ENCODE measurements around the gene LRBA. TPM values are rescaled to one million over a fixed set of nuclear protein-coding genes. Genes with fewer than 3 reads are reported as not detected.

The LRBA gene
- total and polyA plus RNA-seq, 12 donors: 6.2 to 31.2 (median 23.9) TPM

- DNase-seq (no peak), ATAC-seq (no peak)
- 96 to 98% methylated on average over 1 of the region's 1 CpG for WGBS, 2 donors
- intact Hi-C loops (cut with DNase I): no loop called here
- no peaks in the 10 kb centered on the region for H3K4me1 ChIP-seq
- no peak overlapping the region for H3K4me3 ChIP-seq
- peaks cover 0 to 8% (median 0%) of the 10 kb centered on the region in 11 donors for H3K9me3 ChIP-seq
- peaks cover 0 to 46% (median 0%) of the 10 kb centered on the region in 9 donors for H3K36me3 ChIP-seq
- H3K27ac ChIP-seq: no peak overlapping the region
- TF ChIP-seq CTCF (IDR thresholded peaks at IDR 0.05): no peak
- H3K27me3 ChIP-seq: no peaks in the 10 kb centered on the region
Measured at GRCh38 chr4:150827226-150827625, 187.9 kb downstream of the LRBA start.

GRCh38 chr4:150826306-150826705, 188.8 kb downstream of the LRBA start:
- no peak for TF ChIP-seq CTCF (IDR thresholded peaks at IDR 0.05)
- H3K9me3 ChIP-seq: peaks cover 0 to 8% (median 0%) of the 10 kb centered on the region in 11 donors
- peaks cover 0 to 46% (median 0%) of the 10 kb centered on the region in 9 donors for H3K36me3 ChIP-seq
- intact Hi-C loops (cut with DNase I): no loop called here
- no peak overlapping the region for H3K4me3 ChIP-seq
- DNase-seq (no peak), ATAC-seq (no peak)
- no peaks in the 10 kb centered on the region for H3K27me3 ChIP-seq
- no peak overlapping the region for H3K27ac ChIP-seq
- peaks cover 0 to 8% (median 0%) of the 10 kb centered on the region in 9 donors for H3K4me1 ChIP-seq

- intact Hi-C loops (cut with DNase I): no loop called here
- Histone ChIP-seq H3K9me3 (peaks cover 0 to 8% (median 0%) of the 10 kb centered on the region in 11 donors), H3K27ac (no peak overlapping the region), H3K4me3 (no peak overlapping the region), H3K27me3 (no peaks in the 10 kb centered on the region), H3K36me3 (peaks cover 0 to 35% (median 0%) of the 10 kb centered on the region in 9 donors), H3K4me1 (peaks cover 0 to 8% (median 0%) of the 10 kb centered on the region in 9 donors)
- WGBS, 2 donors: 96% methylated on average over 5 of the region's 5 CpGs
- ATAC-seq (no peak), DNase-seq (no peak)
- TF ChIP-seq CTCF (IDR thresholded peaks at IDR 0.05): no peak
Measured at GRCh38 chr4:150822407-150822806, 192.7 kb downstream of the LRBA start.

- TF ChIP-seq CTCF (IDR thresholded peaks at IDR 0.05): no peak
- H3K4me1 ChIP-seq: peaks cover 0 to 8% (median 0%) of the 10 kb centered on the region in 9 donors
- intact Hi-C loops (cut with DNase I): no loop called here
- no peak overlapping the region for H3K27ac ChIP-seq
- H3K4me3 ChIP-seq: no peak overlapping the region
- H3K27me3 ChIP-seq: no peaks in the 10 kb centered on the region
- DNase-seq (no peak), ATAC-seq (no peak)
- H3K9me3 ChIP-seq: peaks cover 0 to 8% (median 0%) of the 10 kb centered on the region in 11 donors
- peaks cover 0 to 31% (median 0%) of the 10 kb centered on the region in 9 donors for H3K36me3 ChIP-seq
Measured at GRCh38 chr4:150821641-150822040, 193.4 kb downstream of the LRBA start.
